ENCODE data around the gene STIM2. TPM values are rescaled to one million over a fixed set of nuclear protein-coding genes. Genes with fewer than 3 reads are reported as not detected.

Gene STIM2
- total RNA-seq, 1 experiment from 2014 or later = 15.5 TPM

- no peaks in the 10 kb centered on the region for H3K9me2 ChIP-seq (replicated peaks; ENCODE audit: low read length)
- H3K36me3 ChIP-seq (ENCODE audit: low read depth, low read length) = no peaks in the 10 kb centered on the region
- no peaks in the 10 kb centered on the region for H4K20me1 ChIP-seq (ENCODE audit: low read length)
- POLR2A ChIA-PET (ENCODE audit: unreplicated experiment) = no interaction called here
- no peak overlapping the region for H3K27ac ChIP-seq (ENCODE audit: low read length)
- H3F3A ChIP-seq (ENCODE audit: low read length, unreplicated experiment) = no peaks in the 10 kb centered on the region
- no peak overlapping the region for H3K4me2 ChIP-seq (ENCODE audit: low read length)
- H3K4me3 ChIP-seq (ENCODE audit: low read length) = no peak overlapping the region
- no peak overlapping the region for H2AFZ ChIP-seq (ENCODE audit: low read length)
- H3K9ac ChIP-seq (ENCODE audit: low read length) = no peak overlapping the region
- no peak for ATAC-seq
- intact Hi-C loops (cut with micrococcal nuclease) = loop anchor here (5.0 kb wide), 1 partner anchor 286 kb away; no protein-coding TSS in a partner anchor
- peaks cover 33% of the 10 kb centered on the region for H3K4me1 ChIP-seq (ENCODE audit: insufficient read depth, low read length)
- no peaks in the 10 kb centered on the region for H3K9me3 ChIP-seq (ENCODE audit: low read length)
- TF ChIP-seq EZH2 (IDR thresholded peaks at IDR 0.05; ENCODE audit: low read length, unreplicated experiment) (no peak), CTCF (conservative IDR thresholded peaks at IDR 0.05; ENCODE audit: low read depth, low read length) (no peak), EZH2phosphoT487 (IDR thresholded peaks at IDR 0.05; ENCODE audit: borderline replicate concordance, low read length) (no peak)
- CTCF ChIA-PET = no interaction called here
- no peaks in the 10 kb centered on the region for H3K79me2 ChIP-seq (ENCODE audit: low read length)
- H3K27me3 ChIP-seq (ENCODE audit: low read length) = no peaks in the 10 kb centered on the region
- BruUV-seq (replicated peaks) = no TSS peak
- DNase-seq = no peak
Observed at GRCh38 chr4:27013012-27013411, 152.4 kb downstream of the STIM2 start.

- intact Hi-C loops (cut with micrococcal nuclease) = no loop called here
- BruUV-seq (replicated peaks) = no TSS peak
- H3K4me3 ChIP-seq (ENCODE audit: low read length) = no peak overlapping the region
Observed at GRCh38 chr4:27016551-27016950, 155.9 kb downstream of the STIM2 start.

More at GRCh38 chr4:27016551-27016950, 155.9 kb downstream of the STIM2 start:
- Histone ChIP-seq H3F3A (ENCODE audit: low read length, unreplicated experiment) (no peaks in the 10 kb centered on the region), H3K79me2 (ENCODE audit: low read length) (no peaks in the 10 kb centered on the region), H3K27me3 (ENCODE audit: low read length) (no peaks in the 10 kb centered on the region), H3K4me1 (ENCODE audit: insufficient read depth, low read length) (peaks cover 10% of the 10 kb centered on the region), H3K27ac (ENCODE audit: low read length) (no peak overlapping the region), H3K9me2 (replicated peaks; ENCODE audit: low read length) (no peaks in the 10 kb centered on the region), H3K9me3 (ENCODE audit: low read length) (no peaks in the 10 kb centered on the region), H3K36me3 (ENCODE audit: low read depth, low read length) (no peaks in the 10 kb centered on the region), H3K4me2 (ENCODE audit: low read length) (no peak overlapping the region), H2AFZ (ENCODE audit: low read length) (no peak overlapping the region), H4K20me1 (ENCODE audit: low read length) (no peaks in the 10 kb centered on the region), H3K9ac (ENCODE audit: low read length) (no peak overlapping the region)
- TF ChIP-seq EZH2phosphoT487 (IDR thresholded peaks at IDR 0.05; ENCODE audit: borderline replicate concordance, low read length) (no peak), EZH2 (IDR thresholded peaks at IDR 0.05; ENCODE audit: low read length, unreplicated experiment) (no peak), CTCF (conservative IDR thresholded peaks at IDR 0.05; ENCODE audit: low read depth, low read length) (no peak)
- DNase-seq = peak; percentile 24
- ATAC-seq = no peak; the same call in 1 of the 2 replicates
- ChIA-PET POLR2A (ENCODE audit: unreplicated experiment) (no interaction called here), CTCF (no interaction called here)

All from PC-3 (cell line).